Measurements from ENCODE around the gene RNF20. TPM values are rescaled to one million over a fixed set of nuclear protein-coding genes. Genes with fewer than 3 reads are reported as not detected.

RNF20 gene, protein sequence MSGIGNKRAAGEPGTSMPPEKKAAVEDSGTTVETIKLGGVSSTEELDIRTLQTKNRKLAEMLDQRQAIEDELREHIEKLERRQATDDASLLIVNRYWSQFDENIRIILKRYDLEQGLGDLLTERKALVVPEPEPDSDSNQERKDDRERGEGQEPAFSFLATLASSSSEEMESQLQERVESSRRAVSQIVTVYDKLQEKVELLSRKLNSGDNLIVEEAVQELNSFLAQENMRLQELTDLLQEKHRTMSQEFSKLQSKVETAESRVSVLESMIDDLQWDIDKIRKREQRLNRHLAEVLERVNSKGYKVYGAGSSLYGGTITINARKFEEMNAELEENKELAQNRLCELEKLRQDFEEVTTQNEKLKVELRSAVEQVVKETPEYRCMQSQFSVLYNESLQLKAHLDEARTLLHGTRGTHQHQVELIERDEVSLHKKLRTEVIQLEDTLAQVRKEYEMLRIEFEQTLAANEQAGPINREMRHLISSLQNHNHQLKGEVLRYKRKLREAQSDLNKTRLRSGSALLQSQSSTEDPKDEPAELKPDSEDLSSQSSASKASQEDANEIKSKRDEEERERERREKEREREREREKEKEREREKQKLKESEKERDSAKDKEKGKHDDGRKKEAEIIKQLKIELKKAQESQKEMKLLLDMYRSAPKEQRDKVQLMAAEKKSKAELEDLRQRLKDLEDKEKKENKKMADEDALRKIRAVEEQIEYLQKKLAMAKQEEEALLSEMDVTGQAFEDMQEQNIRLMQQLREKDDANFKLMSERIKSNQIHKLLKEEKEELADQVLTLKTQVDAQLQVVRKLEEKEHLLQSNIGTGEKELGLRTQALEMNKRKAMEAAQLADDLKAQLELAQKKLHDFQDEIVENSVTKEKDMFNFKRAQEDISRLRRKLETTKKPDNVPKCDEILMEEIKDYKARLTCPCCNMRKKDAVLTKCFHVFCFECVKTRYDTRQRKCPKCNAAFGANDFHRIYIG
- 34.6 and 44.7 TPM in 2 replicates for total RNA-seq (2014; rRNA removed; shearing (Covaris generic))

DNA sequence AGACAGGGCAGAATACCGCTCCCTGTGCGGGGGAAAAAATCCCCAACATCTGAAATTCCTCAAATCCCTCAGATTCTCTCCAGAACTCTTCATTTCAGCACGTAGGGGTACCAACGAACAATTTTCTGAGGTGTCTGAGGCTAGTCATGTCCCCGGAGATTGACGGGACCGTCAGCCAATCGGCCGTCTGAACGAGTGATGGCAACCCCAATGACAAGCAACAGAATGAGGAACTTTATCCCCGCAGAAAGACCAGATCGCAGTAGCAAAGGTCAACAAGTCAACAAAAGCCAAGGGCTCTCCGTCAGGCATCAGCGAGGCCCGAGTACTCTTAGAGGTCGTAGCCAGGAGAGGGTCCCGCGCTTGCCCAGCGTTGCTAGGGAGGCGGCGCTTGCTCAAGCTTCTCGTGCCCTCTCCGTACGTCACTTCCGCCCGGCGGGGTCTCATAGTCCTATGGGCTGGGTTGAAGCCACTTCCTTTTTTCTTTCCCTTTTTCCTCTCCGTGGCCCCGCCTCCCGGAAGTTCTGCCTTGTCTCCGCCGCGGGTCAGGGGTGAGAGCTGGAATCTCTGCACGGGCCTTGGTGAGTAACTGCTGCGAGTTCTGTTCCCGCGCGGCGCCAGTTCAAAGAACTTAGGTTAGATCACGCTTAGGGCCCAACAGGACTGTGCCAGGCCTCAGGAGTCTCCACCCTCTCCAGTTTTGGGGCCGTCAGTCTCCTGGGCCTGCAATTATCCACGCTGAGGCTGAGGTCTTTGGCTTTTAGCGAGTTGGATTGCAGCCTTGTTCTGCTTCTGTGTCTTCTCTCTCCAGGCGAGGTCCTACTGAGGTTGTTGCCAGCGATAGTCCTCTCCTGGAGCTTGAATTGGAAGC is at the start of gene RNF20:
TSS of gene RNF20 (plus strand) at position 520 of the 871 bp plus-strand sequence. CDS start 1,571 bp downstream, outside the sequence.

DNA sequence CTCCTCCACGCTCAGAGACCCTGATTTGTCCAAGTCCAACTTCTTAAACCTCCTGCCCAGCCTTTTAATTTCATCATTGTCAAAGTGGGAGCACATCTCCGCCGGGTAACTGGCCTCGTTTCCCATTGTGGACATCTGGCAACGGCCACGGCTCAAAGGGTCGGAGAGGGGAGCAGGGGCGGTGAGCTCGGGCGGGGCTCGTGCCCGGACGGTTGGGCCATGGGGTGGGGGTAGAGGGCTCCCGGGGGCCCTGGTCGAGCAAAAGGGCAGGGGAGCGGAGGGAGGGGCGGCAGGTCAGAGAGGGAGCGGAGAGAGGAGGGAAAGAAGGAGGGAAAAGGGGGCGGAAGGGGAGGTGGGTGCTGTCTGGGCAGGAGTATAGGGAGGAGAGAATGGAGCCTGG is 61.1 kb downstream of the RNF20 start, which contains the start of gene PPP3R2:
TSS of gene PPP3R2 (minus strand) at position 174 of the 400 bp plus-strand sequence. CDS start at position 126, 48 bp downstream.

Small RNAs within 50 kb of the gene (small RNA-seq; reads per million reads assigned to genes)
- gene AL353621.1 = not detected

Other genes starting within 250 kb of the RNF20 start
- 0.05 and 0.08 TPM in 2 replicates for gene BAAT, start 148.8 kb upstream of the RNF20 start, total RNA-seq (2014; rRNA removed; shearing (Covaris generic))
- 11.0 and 11.9 TPM in 2 replicates for gene MRPL50, start 135.2 kb upstream of the RNF20 start, total RNA-seq (2014; rRNA removed; shearing (Covaris generic))
- 7.5 and 8.8 TPM in 2 replicates for gene ZNF189, start 135.0 kb upstream of the RNF20 start, total RNA-seq (2014; rRNA removed; shearing (Covaris generic))
- gene ALDOB, start 98.1 kb upstream of the RNF20 start, total RNA-seq (2014; rRNA removed; shearing (Covaris generic)) = not detected in 2 replicates
- not detected in 2 replicates for gene PPP3R2, start 61.1 kb downstream of the RNF20 start, total RNA-seq (2014; rRNA removed; shearing (Covaris generic))
- gene GRIN3A, start 204.8 kb downstream of the RNF20 start, total RNA-seq (2014; rRNA removed; shearing (Covaris generic)) = not detected in 2 replicates